ENCODE measurements around the gene RHBDF2. TPM values are rescaled to one million over a fixed set of nuclear protein-coding genes. Genes with fewer than 3 reads are reported as not detected.
A peak's percentile ranks its signal among the peaks of the same experiment; 100 is the strongest.

Gene RHBDF2
- total RNA-seq, 1 donor from 2014 or later: 189 TPM

DNA sequence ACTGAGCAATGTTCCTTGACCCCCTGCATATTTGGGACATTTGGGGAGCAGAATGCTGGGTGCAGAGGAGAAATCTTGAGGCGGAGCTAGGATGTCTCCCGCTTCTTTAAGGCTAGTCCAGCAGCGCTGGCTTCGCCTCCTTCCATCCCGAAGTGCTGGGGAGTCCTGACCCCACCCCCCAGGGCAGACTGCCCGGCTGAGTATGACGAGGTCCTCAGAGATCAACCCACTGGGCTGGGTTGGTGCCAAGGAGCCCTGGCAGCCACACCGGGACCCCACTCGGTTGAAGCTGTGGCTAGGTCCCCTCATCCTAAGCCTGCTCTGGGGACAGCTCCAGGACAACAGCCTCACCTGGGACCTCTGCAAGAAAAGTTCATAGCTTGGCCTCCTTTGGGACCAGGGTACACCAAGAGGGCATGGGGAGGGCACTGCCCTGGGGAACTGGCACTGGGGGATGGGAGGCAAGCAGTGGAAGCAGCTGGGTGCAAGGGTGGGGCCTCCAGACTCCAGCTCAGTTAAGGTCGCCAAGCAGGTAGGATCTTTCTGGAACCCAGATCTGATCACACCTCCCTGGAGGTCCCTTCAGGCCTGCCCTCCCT, 11.0 kb downstream of the RHBDF2 start:
- Mint-ChIP-seq H3K36me3 (ENCODE audit: low read depth) (peaks cover 17% of the 10 kb centered on the region), H3K27ac (peak overlapping the region; percentile 95), H3K4me1 (peaks cover 86% of the 10 kb centered on the region), H3K4me3 (peak overlapping the region; percentile 42), H3K9me3 (no peaks in the 10 kb centered on the region), H3K27me3 (no peaks in the 10 kb centered on the region)
- ATAC-seq (ENCODE audit: low read depth) (no peak), DNase-seq (no peak)
- ChIA-PET CTCF (interaction anchor here (0.8 to 1.2 kb wide), 4 partner anchors 10 to 24 kb away, joined by 3 to 5 read pairs (median 3); no protein-coding TSS in a partner anchor), POLR2A (interaction anchor here (0.9 to 24.4 kb wide), 7 partner anchors 7 to 225 kb away, joined by 3 to 769 read pairs (median 4); partner anchors contain the start of genes AANAT and RHBDF2)
- TF ChIP-seq, protein P1, sequence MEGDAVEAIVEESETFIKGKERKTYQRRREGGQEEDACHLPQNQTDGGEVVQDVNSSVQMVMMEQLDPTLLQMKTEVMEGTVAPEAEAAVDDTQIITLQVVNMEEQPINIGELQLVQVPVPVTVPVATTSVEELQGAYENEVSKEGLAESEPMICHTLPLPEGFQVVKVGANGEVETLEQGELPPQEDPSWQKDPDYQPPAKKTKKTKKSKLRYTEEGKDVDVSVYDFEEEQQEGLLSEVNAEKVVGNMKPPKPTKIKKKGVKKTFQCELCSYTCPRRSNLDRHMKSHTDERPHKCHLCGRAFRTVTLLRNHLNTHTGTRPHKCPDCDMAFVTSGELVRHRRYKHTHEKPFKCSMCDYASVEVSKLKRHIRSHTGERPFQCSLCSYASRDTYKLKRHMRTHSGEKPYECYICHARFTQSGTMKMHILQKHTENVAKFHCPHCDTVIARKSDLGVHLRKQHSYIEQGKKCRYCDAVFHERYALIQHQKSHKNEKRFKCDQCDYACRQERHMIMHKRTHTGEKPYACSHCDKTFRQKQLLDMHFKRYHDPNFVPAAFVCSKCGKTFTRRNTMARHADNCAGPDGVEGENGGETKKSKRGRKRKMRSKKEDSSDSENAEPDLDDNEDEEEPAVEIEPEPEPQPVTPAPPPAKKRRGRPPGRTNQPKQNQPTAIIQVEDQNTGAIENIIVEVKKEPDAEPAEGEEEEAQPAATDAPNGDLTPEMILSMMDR (IDR thresholded peaks at IDR 0.05): no peak
- intact Hi-C loops (cut with micrococcal nuclease): no loop called here

DNA sequence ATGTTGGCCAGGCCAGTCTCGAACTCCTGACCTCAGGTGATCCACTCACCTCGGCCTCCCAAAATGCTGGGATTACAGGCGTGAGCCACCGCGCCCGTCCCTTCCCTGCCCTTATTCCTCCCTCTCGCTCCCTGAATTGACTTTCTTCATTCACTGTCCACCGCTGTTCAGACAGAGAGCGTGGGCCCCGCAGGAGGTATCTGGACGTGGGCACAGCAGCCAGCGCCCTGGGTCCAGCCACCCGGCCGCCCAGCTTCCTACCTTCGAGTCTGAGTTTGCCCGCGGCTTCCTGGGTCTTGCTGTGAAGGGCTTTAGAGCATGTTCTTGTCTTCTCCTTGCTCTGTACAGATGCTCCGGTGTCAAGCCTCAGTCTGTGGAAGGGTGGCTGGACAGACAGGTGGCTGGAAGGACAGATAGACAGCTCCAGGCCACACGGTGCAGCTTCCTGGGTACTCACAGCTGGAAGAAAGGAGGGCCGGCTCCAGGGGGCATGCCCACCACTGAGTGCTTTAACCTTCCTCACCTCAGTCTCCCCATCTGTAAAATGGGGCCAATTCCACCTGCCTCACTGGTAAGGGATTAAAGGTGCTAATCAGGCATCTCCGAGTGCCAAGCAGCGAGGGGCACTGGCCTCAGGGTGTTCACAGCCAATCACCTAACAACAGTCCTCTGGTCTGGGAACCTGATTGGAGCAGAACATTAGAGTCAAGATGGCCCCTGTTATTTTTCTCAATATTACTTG, 13.6 kb downstream of the RHBDF2 start:
- peak overlapping the region; percentile 50 for H3K27ac Mint-ChIP-seq
- ChIA-PET CTCF (no interaction called here), POLR2A (interaction anchor here (0.7 to 24.4 kb wide), 3 partner anchors 5 to 594 kb away, joined by 3 to 769 read pairs (median 769); partner anchors contain the start of gene RHBDF2)

DNA sequence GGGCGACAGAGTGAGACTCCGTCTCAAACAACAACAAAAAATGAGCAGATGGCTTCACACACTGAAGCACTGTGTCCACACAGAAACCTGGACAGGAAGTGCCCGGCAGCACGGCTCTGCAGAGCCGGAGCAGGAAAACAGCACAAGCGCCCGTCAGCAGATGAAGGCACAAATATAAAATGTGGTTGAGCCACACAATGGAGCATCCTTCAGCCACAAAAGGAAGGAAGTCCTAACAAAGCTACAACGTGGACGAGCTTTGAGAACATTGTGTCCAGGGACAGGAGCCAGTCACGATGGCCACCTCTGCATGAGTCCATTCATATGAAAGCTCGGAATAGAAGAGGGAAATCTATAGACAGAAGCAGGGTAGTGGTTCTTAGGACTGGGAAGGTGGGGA, 15.7 kb downstream of the RHBDF2 start:
- DNase-seq (no peak), ATAC-seq (ENCODE audit: low read depth) (no peak)
- TF ChIP-seq, protein P1 (IDR thresholded peaks at IDR 0.05): no peak
- POLR2A ChIA-PET: interaction anchor here (0.6 to 24.4 kb wide), 3 partner anchors 13 to 295 kb away, joined by 3 to 769 read pairs (median 4); partner anchors contain the start of gene RHBDF2
- H3K27me3 Mint-ChIP-seq: no peaks in the 10 kb centered on the region
- peak overlapping the region; percentile 81 for H3K27ac Mint-ChIP-seq
- H3K4me3 Mint-ChIP-seq: no peak overlapping the region
- H3K9me3 Mint-ChIP-seq: no peaks in the 10 kb centered on the region
- H3K4me1 Mint-ChIP-seq: peaks cover 83% of the 10 kb centered on the region
- intact Hi-C loops (cut with micrococcal nuclease): no loop called here
- CTCF ChIA-PET: interaction anchor here (1.2 kb wide), 1 partner anchor 18 kb away, joined by 5 read pairs; the partner anchor contains the start of gene AANAT
- peaks cover 30% of the 10 kb centered on the region for H3K36me3 Mint-ChIP-seq (ENCODE audit: low read depth)

More for the DNA sequence above, 13.6 kb downstream of the RHBDF2 start:
- intact Hi-C loops (cut with micrococcal nuclease): no loop called here
- no peaks in the 10 kb centered on the region for H3K9me3 Mint-ChIP-seq
- peaks cover 83% of the 10 kb centered on the region for H3K4me1 Mint-ChIP-seq
- no peaks in the 10 kb centered on the region for H3K27me3 Mint-ChIP-seq
- peaks cover 23% of the 10 kb centered on the region for H3K36me3 Mint-ChIP-seq (ENCODE audit: low read depth)
- TF ChIP-seq, protein P1 (IDR thresholded peaks at IDR 0.05): no peak
- no peak for ATAC-seq (ENCODE audit: low read depth)
- no peak overlapping the region for H3K4me3 Mint-ChIP-seq
- no peak for DNase-seq

DNA sequence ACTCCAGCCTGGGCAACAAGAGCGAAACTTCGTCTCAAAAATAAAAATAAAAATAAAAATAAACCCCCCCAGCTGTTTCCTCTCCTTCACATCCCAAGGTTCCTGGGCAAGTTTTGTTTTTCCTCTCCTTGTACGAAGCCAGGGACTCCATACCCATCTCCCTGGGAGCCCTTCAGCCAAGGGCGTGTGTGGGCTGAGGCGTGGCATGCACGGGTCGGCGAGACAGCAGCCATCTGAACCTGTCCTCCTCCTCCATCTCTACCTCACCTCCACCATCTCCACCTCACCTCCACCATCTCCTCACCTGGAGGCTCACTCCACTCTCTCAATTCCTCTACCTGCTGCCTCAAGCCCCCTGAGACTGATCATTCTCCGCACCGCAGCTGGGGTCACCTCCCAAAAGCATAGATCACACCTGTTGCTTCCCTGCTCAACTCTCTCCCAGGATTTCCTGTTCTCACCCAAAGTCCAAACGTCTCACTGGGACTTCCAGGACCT, 16.9 kb downstream of the RHBDF2 start:
- ChIA-PET CTCF (interaction anchor here (4.4 kb wide), 1 partner anchor 9 kb away, joined by 21 read pairs; no protein-coding TSS in a partner anchor), POLR2A (interaction anchor here (1.0 to 24.4 kb wide), 2 partner anchors 9 to 14 kb away, joined by 3 to 769 read pairs; partner anchors contain the start of gene RHBDF2)
- no peak for DNase-seq
- ATAC-seq (ENCODE audit: low read depth): no peak
- H3K4me1 Mint-ChIP-seq: peaks cover 82% of the 10 kb centered on the region
- peak overlapping the region; percentile 36 for H3K4me3 Mint-ChIP-seq
- TF ChIP-seq, protein P1 (IDR thresholded peaks at IDR 0.05): no peak
- H3K27me3 Mint-ChIP-seq: no peaks in the 10 kb centered on the region
- H3K27ac Mint-ChIP-seq: peak overlapping the region; percentile 92
- intact Hi-C loops (cut with micrococcal nuclease): no loop called here
- peaks cover 35% of the 10 kb centered on the region for H3K36me3 Mint-ChIP-seq (ENCODE audit: low read depth)
- H3K9me3 Mint-ChIP-seq: no peaks in the 10 kb centered on the region
